ENCODE measurements around the gene UBE4B. TPM values are rescaled to one million over a fixed set of nuclear protein-coding genes. Genes with fewer than 3 reads are reported as not detected.

UBE4B gene
- total and polyA plus RNA-seq, 2 of the 13 experiments (the other 11 are each of a cell fraction or from before 2014, with no cell fraction given) = 15.2 to 24.8 TPM

DNA sequence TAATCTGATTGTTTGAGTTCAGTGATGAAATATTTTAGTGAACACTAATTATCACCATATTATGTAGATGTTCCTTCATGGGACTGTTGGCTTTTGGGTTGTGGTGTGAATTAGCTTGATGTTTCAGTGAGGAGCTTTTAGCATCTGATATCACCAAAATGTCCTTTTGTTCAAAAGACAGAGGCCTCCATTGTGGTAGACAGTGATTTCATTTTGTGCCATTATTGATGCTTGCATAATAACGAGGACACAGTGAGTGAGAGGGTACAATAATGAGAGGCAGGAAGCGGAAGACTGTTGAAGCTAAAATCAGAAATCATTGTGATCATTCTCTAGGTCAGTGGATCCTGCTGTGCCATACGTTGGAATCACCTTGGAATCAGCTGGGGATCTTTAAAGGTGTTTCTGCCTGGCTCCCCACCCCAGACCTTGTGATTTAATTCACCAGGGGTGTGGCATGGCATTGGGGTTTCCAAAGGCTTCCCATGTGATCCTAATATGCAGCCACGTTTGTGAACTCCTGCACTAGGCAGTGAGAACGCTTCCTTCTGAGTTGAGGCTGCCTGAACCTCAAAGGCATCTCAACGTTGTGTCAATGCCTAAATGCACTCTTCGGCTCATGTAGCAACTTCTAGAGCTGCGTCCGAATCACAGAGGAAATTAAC, 95.5 kb downstream of the UBE4B start:
- Histone ChIP-seq H3K4me2 (ENCODE audit: low read depth, low read length) (no peak overlapping the region), H3K9ac (ENCODE audit: insufficient read depth, low read depth, low read length) (no peak overlapping the region), H3K4me1 (ENCODE audit: insufficient read depth, low read length) (0 out of 2 replicates have a peak, but pooled peaks cover 7% of the 10 kb centered on the region), H4K20me1 (ENCODE audit: insufficient read depth, low read length) (no peaks in the 10 kb centered on the region), H3K4me3 (replicated peaks in 1 of 3; ENCODE audit: insufficient read depth in 1 of 3, low read depth in 2 of 3, low read length in 3 of 3) (no peak overlapping the region), H2AFZ (ENCODE audit: low read length) (no peak overlapping the region), H3K27ac (ENCODE audit: extremely low read length, insufficient read depth, low read length) (no peak overlapping the region), H3K79me2 (ENCODE audit: insufficient read depth, low read length) (no peaks in the 10 kb centered on the region), H3K9me3 (ENCODE audit: low read length) (no peaks in the 10 kb centered on the region), H3K36me3 (replicated peaks in 1 of 2; ENCODE audit: control insufficient read depth in 1 of 2, insufficient read depth in 2 of 2, low read length in 2 of 2) (peaks cover 11 to 45% of the 10 kb centered on the region in 2 experiments), H3K27me3 (ENCODE audit: control insufficient read depth in 1 of 2, insufficient read depth in 2 of 2, low read length in 2 of 2) (no peaks in the 10 kb centered on the region; a peak in 1 of 5 replicates)
- FAIRE-seq (no peak), DNase-seq (ENCODE audit: low spot score) (no peak), ATAC-seq (no peak)
- intact Hi-C loops (cut with micrococcal nuclease; ENCODE audit: unreplicated experiment) (no loop called here), in situ Hi-C loops (cut with HindIII; ENCODE audit: extremely low pct_ligation_motif_present, low pct_unique_long_range_greater_than_20kb) (no loop called here)
- no TSS peak for BruUV-seq (replicated peaks)
- WGBS (ENCODE audit: low lambda C conversion rate) = 93% methylated on average over 9 of the region's 9 CpGs
- ChIA-PET CTCF (ENCODE audit: low intra/inter-chr PET ratio, low total read pairs) (no interaction called here), POLR2A (no interaction called here)
- TF ChIP-seq ZNF329 (CRISPR knock-in tag; IDR thresholded peaks at IDR 0.05; ENCODE audit: low read depth) (no peak), KMT2A (CRISPR knock-in tag; IDR thresholded peaks at IDR 0.05) (no peak), ZNF234 (CRISPR knock-in tag; conservative IDR thresholded peaks at IDR 0.05) (no peak), EZH2 (conservative IDR thresholded peaks at IDR 0.05; ENCODE audit: low read depth, low read length) (no peak), ZNF562 (CRISPR knock-in tag; IDR thresholded peaks at IDR 0.05; ENCODE audit: borderline replicate concordance) (no peak), ATM (IDR thresholded peaks at IDR 0.05; ENCODE audit: borderline replicate concordance) (no peak), ZNF850 (CRISPR knock-in tag; conservative IDR thresholded peaks at IDR 0.05) (no peak), ZNF431 (CRISPR knock-in tag; IDR thresholded peaks at IDR 0.05; ENCODE audit: borderline replicate concordance, low read depth) (no peak), SRSF1 (optimal IDR thresholded peaks at IDR 0.05; ENCODE audit: low read depth, low read length) (no peak), ASH2L (IDR thresholded peaks at IDR 0.05; ENCODE audit: insufficient read length, low read depth, low read length) (no peak), ZNF12 (CRISPR knock-in tag; IDR thresholded peaks at IDR 0.05) (no peak), ZBTB42 (CRISPR knock-in tag; IDR thresholded peaks at IDR 0.05) (no peak), CEBPB (IDR thresholded peaks at IDR 0.05; ENCODE audit: borderline replicate concordance, low read depth, low read length) (no peak), ZNF720 (CRISPR knock-in tag; IDR thresholded peaks at IDR 0.05) (no peak)
- TF ChIP-seq, protein P1, sequence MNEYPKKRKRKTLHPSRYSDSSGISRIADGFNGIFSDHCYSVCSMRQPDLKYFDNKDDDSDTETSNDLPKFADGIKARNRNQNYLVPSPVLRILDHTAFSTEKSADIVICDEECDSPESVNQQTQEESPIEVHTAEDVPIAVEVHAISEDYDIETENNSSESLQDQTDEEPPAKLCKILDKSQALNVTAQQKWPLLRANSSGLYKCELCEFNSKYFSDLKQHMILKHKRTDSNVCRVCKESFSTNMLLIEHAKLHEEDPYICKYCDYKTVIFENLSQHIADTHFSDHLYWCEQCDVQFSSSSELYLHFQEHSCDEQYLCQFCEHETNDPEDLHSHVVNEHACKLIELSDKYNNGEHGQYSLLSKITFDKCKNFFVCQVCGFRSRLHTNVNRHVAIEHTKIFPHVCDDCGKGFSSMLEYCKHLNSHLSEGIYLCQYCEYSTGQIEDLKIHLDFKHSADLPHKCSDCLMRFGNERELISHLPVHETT (CRISPR knock-in tag; conservative IDR thresholded peaks at IDR 0.05) = no peak
- TF ChIP-seq, protein P2, sequence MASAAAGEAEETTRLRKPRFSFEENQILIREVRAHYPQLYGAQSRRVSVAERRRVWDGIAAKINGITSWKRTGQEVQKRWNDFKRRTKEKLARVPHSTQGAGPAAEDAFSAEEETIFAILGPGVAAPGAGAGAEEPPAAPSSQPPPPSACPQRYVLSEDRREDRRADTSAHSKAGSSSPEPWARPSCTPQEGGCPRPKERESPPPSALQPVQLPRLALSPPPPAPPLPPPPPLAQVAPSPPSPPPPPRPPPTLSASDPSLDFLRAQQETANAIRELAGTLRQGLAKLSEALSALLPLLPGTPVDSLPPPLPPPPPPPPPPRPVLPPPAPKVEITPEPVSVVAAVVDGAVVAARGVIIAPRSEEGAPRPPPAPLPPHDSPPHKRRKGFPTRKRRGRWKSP (CRISPR knock-in tag; IDR thresholded peaks at IDR 0.05) = no peak
- TF ChIP-seq, protein P3, sequence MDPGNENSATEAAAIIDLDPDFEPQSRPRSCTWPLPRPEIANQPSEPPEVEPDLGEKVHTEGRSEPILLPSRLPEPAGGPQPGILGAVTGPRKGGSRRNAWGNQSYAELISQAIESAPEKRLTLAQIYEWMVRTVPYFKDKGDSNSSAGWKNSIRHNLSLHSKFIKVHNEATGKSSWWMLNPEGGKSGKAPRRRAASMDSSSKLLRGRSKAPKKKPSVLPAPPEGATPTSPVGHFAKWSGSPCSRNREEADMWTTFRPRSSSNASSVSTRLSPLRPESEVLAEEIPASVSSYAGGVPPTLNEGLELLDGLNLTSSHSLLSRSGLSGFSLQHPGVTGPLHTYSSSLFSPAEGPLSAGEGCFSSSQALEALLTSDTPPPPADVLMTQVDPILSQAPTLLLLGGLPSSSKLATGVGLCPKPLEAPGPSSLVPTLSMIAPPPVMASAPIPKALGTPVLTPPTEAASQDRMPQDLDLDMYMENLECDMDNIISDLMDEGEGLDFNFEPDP (CRISPR knock-in tag; conservative IDR thresholded peaks at IDR 0.05) = no peak
- TF ChIP-seq, protein P4, sequence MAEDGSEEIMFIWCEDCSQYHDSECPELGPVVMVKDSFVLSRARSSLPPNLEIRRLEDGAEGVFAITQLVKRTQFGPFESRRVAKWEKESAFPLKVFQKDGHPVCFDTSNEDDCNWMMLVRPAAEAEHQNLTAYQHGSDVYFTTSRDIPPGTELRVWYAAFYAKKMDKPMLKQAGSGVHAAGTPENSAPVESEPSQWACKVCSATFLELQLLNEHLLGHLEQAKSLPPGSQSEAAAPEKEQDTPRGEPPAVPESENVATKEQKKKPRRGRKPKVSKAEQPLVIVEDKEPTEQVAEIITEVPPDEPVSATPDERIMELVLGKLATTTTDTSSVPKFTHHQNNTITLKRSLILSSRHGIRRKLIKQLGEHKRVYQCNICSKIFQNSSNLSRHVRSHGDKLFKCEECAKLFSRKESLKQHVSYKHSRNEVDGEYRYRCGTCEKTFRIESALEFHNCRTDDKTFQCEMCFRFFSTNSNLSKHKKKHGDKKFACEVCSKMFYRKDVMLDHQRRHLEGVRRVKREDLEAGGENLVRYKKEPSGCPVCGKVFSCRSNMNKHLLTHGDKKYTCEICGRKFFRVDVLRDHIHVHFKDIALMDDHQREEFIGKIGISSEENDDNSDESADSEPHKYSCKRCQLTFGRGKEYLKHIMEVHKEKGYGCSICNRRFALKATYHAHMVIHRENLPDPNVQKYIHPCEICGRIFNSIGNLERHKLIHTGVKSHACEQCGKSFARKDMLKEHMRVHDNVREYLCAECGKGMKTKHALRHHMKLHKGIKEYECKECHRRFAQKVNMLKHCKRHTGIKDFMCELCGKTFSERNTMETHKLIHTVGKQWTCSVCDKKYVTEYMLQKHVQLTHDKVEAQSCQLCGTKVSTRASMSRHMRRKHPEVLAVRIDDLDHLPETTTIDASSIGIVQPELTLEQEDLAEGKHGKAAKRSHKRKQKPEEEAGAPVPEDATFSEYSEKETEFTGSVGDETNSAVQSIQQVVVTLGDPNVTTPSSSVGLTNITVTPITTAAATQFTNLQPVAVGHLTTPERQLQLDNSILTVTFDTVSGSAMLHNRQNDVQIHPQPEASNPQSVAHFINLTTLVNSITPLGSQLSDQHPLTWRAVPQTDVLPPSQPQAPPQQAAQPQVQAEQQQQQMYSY (CRISPR knock-in tag; IDR thresholded peaks at IDR 0.05) = no peak

Measured in HepG2 (cell line).